MM.1S (cell line): Measurements from ENCODE around the gene CLDN15.

Source experiments
- DNase-seq: peaks from one replicate; pipeline ENCODE4 v3.0.0-alpha.2; 2015
- H2AFZ ChIP-seq: fragments of 300-600 bp; sonication (generic); 2 replicates; pipeline ENCODE4 v1.6.0; 2016; ENCODE audit warnings: antibody characterized with exemption, low read length
- H3F3A ChIP-seq: fragments of 300-600 bp; sonication (generic); 2 replicates; pipeline ENCODE4 v1.6.1; 2016; ENCODE audit warnings: mild to moderate bottlenecking, antibody characterized with exemption, low read length, moderate library complexity, mixed read lengths; ENCODE audit not compliant: insufficient read depth
- H3K27ac ChIP-seq: fragments of 300-600 bp; sonication (generic); 2 replicates; pipeline ENCODE4 v1.5.1; 2016; ENCODE audit warnings: mild to moderate bottlenecking, low read length
- H3K27me3 ChIP-seq: fragments of 300-600 bp; sonication (generic); replicated peaks from 2 replicates; pipeline ENCODE4 v1.6.0; 2016; ENCODE audit warnings: low read length; ENCODE audit not compliant: insufficient read depth
- H3K36me3 ChIP-seq: fragments of 300-600 bp; sonication (generic); replicated peaks from 2 replicates; pipeline ENCODE4 v1.6.1; 2016; ENCODE audit warnings: mild to moderate bottlenecking, low read length, mixed read lengths; ENCODE audit not compliant: insufficient read depth
- H3K4me1 ChIP-seq: fragments of 300-600 bp; sonication (generic); 2 replicates; pipeline ENCODE4 v1.6.1; 2016; ENCODE audit warnings: low read length, mixed read lengths
- H3K4me2 ChIP-seq: fragments of 300-600 bp; sonication (generic); 2 replicates; pipeline ENCODE4 v1.6.0; 2016; ENCODE audit warnings: low read depth, low read length
- H3K4me3 ChIP-seq: fragments of 300-600 bp; sonication (generic); 2 replicates; pipeline ENCODE4 v1.5.1; 2016; ENCODE audit warnings: low read length, mixed read lengths
- H3K79me2 ChIP-seq: fragments of 300-600 bp; sonication (generic); 2 replicates; pipeline ENCODE4 v1.6.1; 2016; ENCODE audit warnings: mixed run types, low read length, mixed read lengths
- H3K9ac ChIP-seq: fragments of 300-600 bp; sonication (generic); 2 replicates; pipeline ENCODE4 v1.6.1; 2016; ENCODE audit warnings: low read length, mixed read lengths
- H3K9me2 ChIP-seq: fragments of 300-600 bp; sonication (generic); replicated peaks from 2 replicates; pipeline ENCODE4 v1.6.1; 2016; ENCODE audit warnings: mild to moderate bottlenecking, low read length, mixed read lengths; ENCODE audit not compliant: insufficient read depth
- H3K9me3 ChIP-seq: fragments of 300-600 bp; sonication (generic); replicated peaks from 2 replicates; pipeline ENCODE4 v1.6.1; 2016; ENCODE audit warnings: mild to moderate bottlenecking, low read length, mixed read lengths; ENCODE audit not compliant: insufficient read depth
- H4K20me1 ChIP-seq: fragments of 300-600 bp; sonication (generic); 2 replicates; pipeline ENCODE4 v1.6.1; 2016; ENCODE audit warnings: mild to moderate bottlenecking, low read length, moderate library complexity, mixed read lengths; ENCODE audit not compliant: insufficient read depth
- CTCF ChIP-seq: fragments of 300-600 bp; sonication (generic); IDR thresholded peaks from 2 replicates; pipeline ENCODE4 v1.5.1; 2016; ENCODE audit warnings: antibody characterized with exemption, low read length, mixed read lengths
- EZH2 ChIP-seq: fragments of 300-600 bp; sonication (generic); optimal IDR thresholded peaks from 2 replicates; pipeline ENCODE3; 2017; ENCODE audit warnings: low read depth, mild to moderate bottlenecking, antibody characterized with exemption, low read length, mixed read lengths
- EZH2phosphoT487 ChIP-seq: fragments of 300-600 bp; sonication (generic); IDR thresholded peaks from 2 replicates; pipeline ENCODE4 v1.6.1; 2018; ENCODE audit warnings: antibody characterized with exemption, low read length

CLDN15 gene

GRCh38 chr7:101189109-101189508, 48.5 kb downstream of the CLDN15 start:
- no peaks in the 10 kb centered on the region for H3K36me3 ChIP-seq
- H3K4me1 ChIP-seq: no peaks in the 10 kb centered on the region
- H3K4me3 ChIP-seq: no peak overlapping the region
- no peaks in the 10 kb centered on the region for H3K9me3 ChIP-seq
- no peak overlapping the region for H2AFZ ChIP-seq
- H3K9me2 ChIP-seq: no peaks in the 10 kb centered on the region
- no peak overlapping the region for H3K9ac ChIP-seq
- H3K4me2 ChIP-seq: no peak overlapping the region
- no peaks in the 10 kb centered on the region for H3K79me2 ChIP-seq
- no peaks in the 10 kb centered on the region for H3F3A ChIP-seq
- H3K27ac ChIP-seq: no peak overlapping the region
- peaks cover 85% of the 10 kb centered on the region for H3K27me3 ChIP-seq
- H4K20me1 ChIP-seq: no peaks in the 10 kb centered on the region
- no peak for DNase-seq
- TF ChIP-seq EZH2phosphoT487: no peak
- no peak for TF ChIP-seq CTCF
- TF ChIP-seq EZH2: no peak

DNA sequence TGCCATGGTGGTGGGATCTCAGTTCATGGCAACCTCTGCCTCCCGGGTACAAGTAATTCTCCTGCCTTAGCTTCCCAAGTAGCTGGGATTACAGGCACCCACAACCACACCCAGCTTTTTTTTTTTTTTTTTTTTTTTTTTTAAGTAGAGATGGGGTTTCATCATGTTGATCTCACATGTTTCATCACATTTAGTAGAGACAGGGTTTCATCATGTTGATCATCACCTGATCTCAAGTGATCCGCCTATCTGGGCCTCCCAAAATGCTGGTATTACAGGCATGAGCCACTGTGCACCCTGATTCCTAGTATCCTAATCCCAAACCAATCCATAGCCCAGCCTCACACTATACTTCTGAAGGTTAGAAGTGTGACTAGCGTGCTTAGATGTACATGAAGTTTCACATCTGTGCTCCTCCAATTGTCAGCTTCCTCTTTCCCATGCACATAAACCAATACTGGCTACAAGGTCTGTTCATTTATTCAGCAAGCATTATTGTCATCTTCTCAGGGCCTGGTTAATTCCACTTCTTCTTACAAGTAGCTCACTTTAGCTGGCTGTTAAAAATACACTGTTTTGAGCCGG, 50.7 kb downstream of the CLDN15 start:
- Histone ChIP-seq H3K9ac (no peak overlapping the region), H3K4me2 (no peak overlapping the region), H4K20me1 (no peaks in the 10 kb centered on the region), H3K9me2 (no peaks in the 10 kb centered on the region), H3K4me3 (no peak overlapping the region), H3K4me1 (0 out of 2 replicates have a peak, but pooled peaks cover 3% of the 10 kb centered on the region), H3K36me3 (no peaks in the 10 kb centered on the region), H3K27me3 (peaks cover 72% of the 10 kb centered on the region), H3K9me3 (no peaks in the 10 kb centered on the region), H3K27ac (no peak overlapping the region), H3K79me2 (no peaks in the 10 kb centered on the region), H3F3A (no peaks in the 10 kb centered on the region), H2AFZ (no peak overlapping the region)
- no peak for DNase-seq
- no peak for TF ChIP-seq EZH2
- no peak for TF ChIP-seq CTCF
- no peak for TF ChIP-seq EZH2phosphoT487

- H3K27ac ChIP-seq: no peak overlapping the region
- peaks cover 69% of the 10 kb centered on the region for H3K27me3 ChIP-seq
- H3F3A ChIP-seq: no peaks in the 10 kb centered on the region
- no peak overlapping the region for H3K9ac ChIP-seq
- H3K4me3 ChIP-seq: no peak overlapping the region
- H3K4me1 ChIP-seq: 0 out of 2 replicates have a peak, but pooled peaks cover 4% of the 10 kb centered on the region
- no peaks in the 10 kb centered on the region for H3K9me2 ChIP-seq
- no peak for DNase-seq
- H4K20me1 ChIP-seq: no peaks in the 10 kb centered on the region
- no peaks in the 10 kb centered on the region for H3K79me2 ChIP-seq
- no peaks in the 10 kb centered on the region for H3K36me3 ChIP-seq
- H3K4me2 ChIP-seq: no peak overlapping the region
- TF ChIP-seq CTCF (no peak), EZH2phosphoT487 (no peak)
- no peaks in the 10 kb centered on the region for H3K9me3 ChIP-seq
- H2AFZ ChIP-seq: no peak overlapping the region
These were observed 51.4 kb downstream of the CLDN15 start for GRCh38 chr7:101186194-101186593.
